GM12875 (cell line): ENCODE results near the gene CYTH3.

Source experiments
- H3K4me3 ChIP-seq: one replicate; pipeline ENCODE4 v1.5.1; 2011; ENCODE audit warnings: low read depth, low read length, control low read depth
- TF ChIP-seq, protein P1 (sequence below): IDR thresholded peaks from 2 replicates; pipeline ENCODE4 v1.5.1; 2011; ENCODE audit warnings: low read depth, mild to moderate bottlenecking, control low read depth, inconsistent platforms, low read length, moderate library complexity, borderline replicate concordance; ENCODE audit not compliant: insufficient read depth

CYTH3 gene

GRCh38 chr7:6159524-6160031 is 112.8 kb downstream of the CYTH3 start:
- H3K4me3 ChIP-seq: no peak overlapping the region
- TF ChIP-seq, protein P1, sequence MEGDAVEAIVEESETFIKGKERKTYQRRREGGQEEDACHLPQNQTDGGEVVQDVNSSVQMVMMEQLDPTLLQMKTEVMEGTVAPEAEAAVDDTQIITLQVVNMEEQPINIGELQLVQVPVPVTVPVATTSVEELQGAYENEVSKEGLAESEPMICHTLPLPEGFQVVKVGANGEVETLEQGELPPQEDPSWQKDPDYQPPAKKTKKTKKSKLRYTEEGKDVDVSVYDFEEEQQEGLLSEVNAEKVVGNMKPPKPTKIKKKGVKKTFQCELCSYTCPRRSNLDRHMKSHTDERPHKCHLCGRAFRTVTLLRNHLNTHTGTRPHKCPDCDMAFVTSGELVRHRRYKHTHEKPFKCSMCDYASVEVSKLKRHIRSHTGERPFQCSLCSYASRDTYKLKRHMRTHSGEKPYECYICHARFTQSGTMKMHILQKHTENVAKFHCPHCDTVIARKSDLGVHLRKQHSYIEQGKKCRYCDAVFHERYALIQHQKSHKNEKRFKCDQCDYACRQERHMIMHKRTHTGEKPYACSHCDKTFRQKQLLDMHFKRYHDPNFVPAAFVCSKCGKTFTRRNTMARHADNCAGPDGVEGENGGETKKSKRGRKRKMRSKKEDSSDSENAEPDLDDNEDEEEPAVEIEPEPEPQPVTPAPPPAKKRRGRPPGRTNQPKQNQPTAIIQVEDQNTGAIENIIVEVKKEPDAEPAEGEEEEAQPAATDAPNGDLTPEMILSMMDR: no peak

- H3K4me3 ChIP-seq: no peak overlapping the region
- TF ChIP-seq, protein P1: no peak
These were observed 113.3 kb downstream of the CYTH3 start for GRCh38 chr7:6159097-6159483.

- H3K4me3 ChIP-seq: no peak overlapping the region
- TF ChIP-seq, protein P1: no peak
These were observed 113.9 kb downstream of the CYTH3 start for GRCh38 chr7:6158424-6159096.

DNA sequence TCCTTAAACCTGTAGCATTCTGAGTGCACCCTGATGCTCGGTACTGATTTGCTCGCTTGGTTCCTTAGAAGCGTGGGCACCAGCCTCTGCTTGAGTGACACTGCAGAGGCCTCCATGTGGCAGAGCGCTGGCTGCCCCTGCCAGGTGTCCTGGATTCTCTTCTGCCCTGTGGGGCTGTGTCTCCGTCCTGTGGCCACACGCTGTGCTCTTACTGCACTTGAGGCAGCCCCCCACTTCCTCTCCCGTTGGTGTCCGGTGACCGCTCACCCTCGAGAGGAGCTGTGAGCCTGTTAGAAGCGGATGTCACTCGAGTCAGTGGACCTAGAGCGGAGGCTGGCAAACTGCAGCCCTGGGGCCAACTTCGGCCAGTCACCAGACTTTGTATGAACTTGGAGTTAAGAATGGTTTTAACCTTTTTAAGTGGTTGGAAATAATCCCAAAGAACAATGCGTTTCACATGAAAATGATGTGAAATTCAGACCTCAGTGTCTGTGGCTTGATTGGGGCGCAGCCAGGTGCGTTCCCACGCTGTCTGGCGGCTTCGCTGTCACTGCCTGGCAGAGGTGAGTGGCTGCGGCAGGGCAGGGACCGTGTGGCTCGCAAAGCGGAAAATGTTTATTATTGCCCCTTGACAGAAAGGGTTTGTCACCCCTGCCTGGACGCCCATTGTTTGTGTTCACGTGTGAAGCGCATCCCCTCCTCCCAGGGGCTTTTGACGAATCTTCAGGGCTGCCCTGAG is 114.6 kb downstream of the CYTH3 start:
- TF ChIP-seq, protein P1: no peak

GRCh38 chr7:6156734-6157133 is 115.7 kb downstream of the CYTH3 start:
- H3K4me3 ChIP-seq: no peak overlapping the region
- TF ChIP-seq, protein P1: no peak

More for the DNA sequence above, 114.6 kb downstream of the CYTH3 start:
- H3K4me3 ChIP-seq: no peak overlapping the region

DNA sequence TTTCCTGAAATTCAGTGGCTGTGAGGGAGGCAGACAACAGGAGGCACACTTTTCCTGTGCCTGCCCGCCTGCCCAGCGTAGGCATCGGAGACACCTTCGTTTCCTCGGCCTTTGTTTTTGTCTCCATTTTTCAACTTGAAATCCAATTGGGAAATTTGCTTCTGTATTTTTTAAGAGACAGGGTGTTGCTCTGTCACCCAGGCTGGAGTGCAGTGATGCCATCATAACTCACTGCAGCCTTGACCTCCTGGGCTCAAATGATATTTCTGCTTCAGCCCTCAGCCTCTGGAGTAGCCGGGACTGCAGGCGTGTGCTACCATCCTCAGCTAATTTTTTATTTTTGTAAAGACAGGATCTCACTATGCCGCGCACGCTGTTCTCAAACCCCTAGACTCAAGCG is 116.8 kb downstream of the CYTH3 start:
- H3K4me3 ChIP-seq: no peak overlapping the region
- TF ChIP-seq, protein P1: no peak
